Stimulated activated naive CD8-positive, alpha-beta T cell treated with anti-CD3 and anti-CD28 coated beads, Interleukin-15, Interleukin-2, amounts not matched to agents 100 U/mL and 50 U/mL, for 24 hours (primary cell): Measurements from ENCODE around the gene ACOT13.
"Not testable (repeated sequence)": the region's sequence is repeated elsewhere in the genome, so short reads cannot be mapped to it uniquely, and the experiment has no call there.

Experiments
- ATAC-seq: fragments of 150-1000 bp; cut with Tn5 transposase; one replicate; pipeline ENCODE4 v1.10.0; 2021
- DNase-seq: peaks from one replicate; pipeline ENCODE4 v3.0.0; 2021

Gene ACOT13

DNA sequence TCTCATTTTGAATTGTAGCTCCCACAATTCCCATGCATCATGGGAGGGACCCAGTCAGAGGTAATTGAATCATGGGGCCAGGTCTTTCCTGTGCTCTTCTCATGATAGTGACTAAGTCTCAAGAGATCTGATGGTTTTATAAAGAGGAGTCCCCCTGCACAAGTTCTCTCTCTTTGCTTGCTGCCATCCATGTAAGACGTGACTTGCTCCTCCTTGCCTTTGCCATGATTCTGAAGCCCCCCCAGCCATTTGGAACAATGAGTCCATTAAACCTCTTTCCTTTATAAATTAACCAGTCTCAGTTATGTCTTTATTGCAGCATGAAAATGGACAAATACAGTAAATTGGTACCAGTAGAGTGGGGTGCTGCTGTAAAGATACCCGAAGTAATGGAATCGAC, 63.8 kb downstream of the ACOT13 start:
- ATAC-seq, DNase-seq: not testable (repeated sequence)

DNA sequence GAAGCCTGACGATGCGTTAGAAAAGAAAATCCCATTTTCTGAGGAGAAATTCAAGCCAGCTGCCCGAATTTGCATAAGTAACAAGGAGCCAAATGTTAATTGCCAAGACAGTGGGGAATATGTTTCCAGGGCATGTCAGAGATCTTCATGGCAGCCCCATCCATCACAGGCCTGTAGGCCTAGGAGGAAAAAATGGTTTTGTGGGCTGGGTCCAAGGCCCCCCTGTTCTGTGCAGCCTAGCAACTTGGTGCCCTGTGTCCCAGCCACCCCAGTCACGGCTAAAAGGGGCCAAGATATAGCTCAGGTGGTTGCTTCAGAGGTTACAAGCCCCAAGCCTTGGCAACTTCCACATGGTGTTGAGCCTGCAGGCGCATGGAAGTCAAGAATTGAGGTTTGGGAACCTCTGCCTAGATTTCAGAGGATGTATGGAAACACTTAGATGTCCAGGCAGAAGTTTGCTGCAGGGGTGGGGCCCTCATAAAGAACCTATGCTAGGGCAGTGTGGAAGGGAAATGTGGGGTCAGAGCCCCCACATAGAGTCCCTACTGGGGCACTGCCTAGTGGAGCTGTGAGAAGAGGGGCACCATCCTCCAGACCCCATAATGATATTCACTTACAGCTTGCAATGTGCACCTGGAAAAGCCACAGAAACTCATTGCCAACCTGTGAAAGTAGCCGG, 64.7 kb downstream of the ACOT13 start:
- not testable (repeated sequence) for ATAC-seq, DNase-seq

DNA sequence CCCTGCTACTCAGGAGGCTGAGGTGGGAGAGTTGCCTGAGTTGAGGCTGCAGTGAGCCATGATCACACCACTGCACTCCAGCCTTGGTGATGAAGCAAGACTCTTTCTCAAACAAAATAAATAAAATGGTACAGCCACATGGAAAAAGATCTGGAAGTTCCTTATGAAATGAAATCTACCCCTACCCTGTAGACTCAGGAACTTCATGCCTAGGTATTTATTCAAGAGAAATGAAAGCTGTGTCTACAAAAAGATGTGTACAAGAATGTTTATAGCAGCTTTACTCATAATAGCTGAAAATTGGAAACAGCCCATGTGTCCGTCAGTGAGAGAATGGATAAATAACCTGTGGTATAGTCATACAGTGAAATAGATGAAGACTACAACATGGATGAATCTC, 67.3 kb downstream of the ACOT13 start:
- DNase-seq (no peak), ATAC-seq (no peak)

DNA sequence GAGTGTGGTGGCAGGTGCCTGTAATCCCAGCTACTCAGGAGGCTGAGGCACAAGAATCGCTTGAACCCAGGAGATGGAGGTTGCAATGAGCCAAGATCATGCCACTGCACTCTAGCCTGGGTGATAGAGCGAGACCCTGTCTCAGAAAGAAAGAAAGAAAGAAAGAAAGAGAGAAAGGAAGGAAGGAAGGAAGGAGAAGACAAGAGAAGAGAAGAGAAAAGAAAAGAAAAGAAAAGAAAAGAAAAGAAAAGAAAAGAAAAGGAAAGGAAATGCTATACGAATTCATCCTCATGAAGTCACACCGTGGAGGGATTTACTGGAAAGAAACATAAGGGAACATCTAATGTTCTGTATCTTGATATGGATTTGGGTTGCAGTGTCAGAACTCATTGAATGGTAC, 67.8 kb downstream of the ACOT13 start:
- ATAC-seq, DNase-seq: not testable (repeated sequence)

GRCh38 chr6:24738741-24739140, 71.9 kb downstream of the ACOT13 start:
- no peak for DNase-seq
- no peak for ATAC-seq

GRCh38 chr6:24740861-24741260, 74.0 kb downstream of the ACOT13 start:
- ATAC-seq (no peak), DNase-seq (no peak)

- ATAC-seq (no peak), DNase-seq (no peak)
Observed at GRCh38 chr6:24742216-24742738, 75.4 kb downstream of the ACOT13 start.

GRCh38 chr6:24743265-24743943, 76.5 kb downstream of the ACOT13 start:
- DNase-seq (peak; percentile 36), ATAC-seq (peak; percentile 94)

- DNase-seq, result no peak
- ATAC-seq, result no peak
Observed at GRCh38 chr6:24743944-24744335, 77.1 kb downstream of the ACOT13 start.

GRCh38 chr6:24744911-24745310, 78.0 kb downstream of the ACOT13 start:
- DNase-seq (no peak), ATAC-seq (no peak)

DNA sequence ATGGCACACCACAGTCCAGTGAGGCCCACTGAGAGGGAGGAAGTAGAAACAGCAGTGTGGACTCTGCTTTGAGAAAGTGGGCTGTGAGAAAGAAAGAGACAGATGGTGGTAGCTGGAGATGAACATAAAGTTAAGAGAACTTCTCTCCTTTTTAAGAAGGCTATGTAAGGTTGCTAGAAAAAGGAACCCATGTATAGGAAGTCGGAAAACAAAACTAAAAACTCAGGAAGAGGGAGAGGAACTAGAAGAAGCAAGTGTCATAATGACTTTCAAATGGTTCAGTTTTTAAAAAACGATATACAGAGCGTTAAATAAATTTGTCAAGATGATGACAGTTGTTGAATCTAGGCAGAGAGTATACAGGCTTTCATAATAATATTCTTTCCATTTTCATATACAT, 82.4 kb downstream of the ACOT13 start:
- no peak for ATAC-seq
- DNase-seq, result no peak

DNA sequence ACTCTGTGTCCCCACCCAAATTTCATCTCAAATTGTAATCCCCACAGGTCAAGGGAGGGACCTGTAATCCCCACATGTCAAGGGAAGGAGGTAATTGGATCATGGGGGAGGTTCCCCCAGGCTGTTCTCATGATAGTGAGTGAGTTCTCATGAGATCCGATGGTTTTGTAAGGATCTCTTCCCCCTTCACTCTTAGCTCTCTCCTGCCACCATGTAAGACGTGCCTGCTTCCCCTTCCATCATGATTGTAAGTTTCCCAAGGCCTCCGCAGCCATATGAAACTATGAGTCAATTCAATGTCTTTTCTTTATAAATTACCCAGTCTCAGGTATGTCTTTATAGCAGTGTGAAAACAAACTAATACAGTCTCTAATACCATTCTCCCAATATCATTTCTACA, 84.0 kb downstream of the ACOT13 start:
- not testable (repeated sequence) for DNase-seq, ATAC-seq

GRCh38 chr6:24752503-24752902, 85.6 kb downstream of the ACOT13 start:
- ATAC-seq, result no peak
- DNase-seq, result no peak

DNA sequence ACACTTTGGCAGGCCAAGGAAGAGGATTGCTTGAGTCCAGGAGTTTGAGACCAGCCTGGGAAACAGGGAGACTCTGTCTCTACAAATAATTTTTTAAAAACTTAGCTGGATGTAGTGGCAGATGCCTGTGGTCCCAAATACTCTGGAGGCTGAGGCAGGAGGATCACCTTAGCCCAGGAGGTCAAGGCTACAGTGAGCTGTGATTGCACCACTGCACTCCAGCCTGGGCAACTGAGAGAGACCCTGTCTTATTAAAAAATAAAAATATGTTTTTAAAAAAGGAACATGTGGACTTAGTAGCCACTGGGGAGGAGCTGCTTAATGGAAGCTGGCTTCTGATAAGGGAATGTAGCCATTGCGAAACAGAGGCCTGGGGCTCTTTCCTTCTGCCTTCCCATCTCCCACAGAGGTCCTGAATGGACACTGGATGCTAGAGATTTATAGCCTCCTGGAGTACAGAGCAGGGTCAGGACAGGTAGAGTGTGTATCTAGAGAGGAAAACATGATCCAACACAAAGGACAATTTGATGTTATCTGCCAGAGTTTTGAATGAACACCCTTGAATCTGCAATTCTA, 86.1 kb downstream of the ACOT13 start:
- ATAC-seq, result no peak
- DNase-seq, result no peak

- DNase-seq, result no peak
- no peak for ATAC-seq
Observed at GRCh38 chr6:24753545-24753944, 86.7 kb downstream of the ACOT13 start.

DNA sequence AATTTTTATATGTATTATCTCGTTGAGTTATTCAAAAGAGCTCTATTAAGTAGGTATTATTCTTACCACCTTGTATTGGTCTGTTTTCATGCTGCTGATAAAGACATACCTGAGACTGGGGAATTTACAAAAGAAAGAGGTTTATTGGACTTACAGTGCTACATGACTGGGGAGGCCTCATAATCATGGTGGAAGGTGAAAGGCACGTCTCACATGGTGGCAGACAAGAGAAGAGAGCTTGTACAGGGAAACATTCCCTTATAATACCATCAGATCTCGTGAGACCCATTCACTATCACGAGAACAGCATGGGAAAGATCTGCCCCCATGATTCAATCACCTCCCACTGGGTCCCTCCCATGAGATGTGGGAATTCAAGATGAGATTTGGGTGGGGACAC, 87.5 kb downstream of the ACOT13 start:
- not testable (repeated sequence) for DNase-seq, ATAC-seq
